SU-DHL-6 (cell line): ENCODE results near the gene MYH16.
"Not testable (repeated sequence)": the region's sequence is repeated elsewhere in the genome, so short reads cannot be mapped to it uniquely, and the experiment has no call there.

Experiments
- EZH2phosphoT487 ChIP-seq: fragments of 200-600 bp; sonication (generic), shearing (Covaris generic); conservative IDR thresholded peaks from 2 replicates; pipeline ENCODE4 v1.6.1; 2018; ENCODE audit warnings: mild to moderate bottlenecking, antibody characterized with exemption, low read length, moderate library complexity, mixed read lengths
- TF ChIP-seq, protein P1 (sequence below): fragments of 200-600 bp; sonication (generic); IDR thresholded peaks from one replicate; pipeline ENCODE4 v1.5.1; 2017; ENCODE audit warnings: antibody characterized with exemption, mild to moderate bottlenecking, low read length, moderate library complexity; ENCODE audit not compliant: insufficient read depth, poor library complexity, severe bottlenecking

DNA sequence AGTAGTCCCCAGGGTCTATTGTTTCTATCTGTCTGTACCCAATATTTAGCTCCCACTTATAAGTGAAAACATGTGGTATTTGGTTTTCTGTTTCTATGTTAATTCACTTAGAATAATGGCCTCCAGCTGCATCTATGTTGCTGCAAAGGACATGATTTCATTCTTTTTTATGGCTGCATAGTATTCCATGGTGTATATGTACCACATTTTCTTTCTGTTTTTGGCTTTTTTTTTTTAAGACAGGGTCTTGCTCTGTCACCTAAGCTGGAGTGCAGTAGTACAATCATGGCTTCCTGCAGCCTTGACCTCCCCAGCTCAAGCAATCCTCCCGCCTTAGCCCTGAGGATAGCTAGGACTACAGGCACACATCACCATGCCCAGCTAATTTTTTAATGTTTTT lies 34.8 kb upstream of the MYH16 start:
- TF ChIP-seq EZH2phosphoT487: not testable (repeated sequence)
- TF ChIP-seq, protein P1, sequence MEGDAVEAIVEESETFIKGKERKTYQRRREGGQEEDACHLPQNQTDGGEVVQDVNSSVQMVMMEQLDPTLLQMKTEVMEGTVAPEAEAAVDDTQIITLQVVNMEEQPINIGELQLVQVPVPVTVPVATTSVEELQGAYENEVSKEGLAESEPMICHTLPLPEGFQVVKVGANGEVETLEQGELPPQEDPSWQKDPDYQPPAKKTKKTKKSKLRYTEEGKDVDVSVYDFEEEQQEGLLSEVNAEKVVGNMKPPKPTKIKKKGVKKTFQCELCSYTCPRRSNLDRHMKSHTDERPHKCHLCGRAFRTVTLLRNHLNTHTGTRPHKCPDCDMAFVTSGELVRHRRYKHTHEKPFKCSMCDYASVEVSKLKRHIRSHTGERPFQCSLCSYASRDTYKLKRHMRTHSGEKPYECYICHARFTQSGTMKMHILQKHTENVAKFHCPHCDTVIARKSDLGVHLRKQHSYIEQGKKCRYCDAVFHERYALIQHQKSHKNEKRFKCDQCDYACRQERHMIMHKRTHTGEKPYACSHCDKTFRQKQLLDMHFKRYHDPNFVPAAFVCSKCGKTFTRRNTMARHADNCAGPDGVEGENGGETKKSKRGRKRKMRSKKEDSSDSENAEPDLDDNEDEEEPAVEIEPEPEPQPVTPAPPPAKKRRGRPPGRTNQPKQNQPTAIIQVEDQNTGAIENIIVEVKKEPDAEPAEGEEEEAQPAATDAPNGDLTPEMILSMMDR: not testable (repeated sequence)
